Neutrophil (primary cell): ENCODE measurements around the gene PTPN11.

ENCODE experiments used
- H3K27ac ChIP-seq: fragments of 200-600 bp; sonication (generic); 2 replicates; pipeline ENCODE4 v1.5.1; 2016; ENCODE audit warnings: mild to moderate bottlenecking, moderate library complexity
- H3K27me3 ChIP-seq: fragments of 200-600 bp; sonication (generic); 2 replicates; pipeline ENCODE4 v1.6.0; 2016; ENCODE audit warnings: mild to moderate bottlenecking
- H3K36me3 ChIP-seq: fragments of 200-600 bp; sonication (generic); 2 replicates; pipeline ENCODE4 v1.5.1; 2017
- H3K4me1 ChIP-seq, 2 experiments: fragments of 200-600 bp in 1 of 2; sonication (generic) in 1 of 2; 1 replicate in 1 of 2; 2 replicates in 1 of 2; pipeline versions ENCODE4 v1.5.1 to v1.6.1; 2013 to 2016; ENCODE audit warnings: low read depth in 1 of 2, low read length in 1 of 2, mild to moderate bottlenecking in 1 of 2, moderate library complexity in 1 of 2; ENCODE audit not compliant: control insufficient read depth in 1 of 2, insufficient read depth in 1 of 2
- H3K4me3 ChIP-seq, 2 experiments: fragments of 200-600 bp in 1 of 2; sonication (generic) in 1 of 2; 1 replicate in 1 of 2; 2 replicates in 1 of 2; pipeline ENCODE4 v1.5.1; 2013 to 2016; ENCODE audit warnings: low read depth in 1 of 2, low read length in 1 of 2, mild to moderate bottlenecking in 1 of 2, moderate library complexity in 1 of 2
- H3K9me3 ChIP-seq: fragments of 200-600 bp; sonication (generic); 2 replicates; pipeline ENCODE4 v1.5.1; 2016
- CTCF ChIP-seq: fragments of 200-600 bp; sonication (generic); IDR thresholded peaks from 2 replicates; pipeline ENCODE4 v1.5.1; 2016; ENCODE audit warnings: antibody characterized with exemption

Gene PTPN11

DNA sequence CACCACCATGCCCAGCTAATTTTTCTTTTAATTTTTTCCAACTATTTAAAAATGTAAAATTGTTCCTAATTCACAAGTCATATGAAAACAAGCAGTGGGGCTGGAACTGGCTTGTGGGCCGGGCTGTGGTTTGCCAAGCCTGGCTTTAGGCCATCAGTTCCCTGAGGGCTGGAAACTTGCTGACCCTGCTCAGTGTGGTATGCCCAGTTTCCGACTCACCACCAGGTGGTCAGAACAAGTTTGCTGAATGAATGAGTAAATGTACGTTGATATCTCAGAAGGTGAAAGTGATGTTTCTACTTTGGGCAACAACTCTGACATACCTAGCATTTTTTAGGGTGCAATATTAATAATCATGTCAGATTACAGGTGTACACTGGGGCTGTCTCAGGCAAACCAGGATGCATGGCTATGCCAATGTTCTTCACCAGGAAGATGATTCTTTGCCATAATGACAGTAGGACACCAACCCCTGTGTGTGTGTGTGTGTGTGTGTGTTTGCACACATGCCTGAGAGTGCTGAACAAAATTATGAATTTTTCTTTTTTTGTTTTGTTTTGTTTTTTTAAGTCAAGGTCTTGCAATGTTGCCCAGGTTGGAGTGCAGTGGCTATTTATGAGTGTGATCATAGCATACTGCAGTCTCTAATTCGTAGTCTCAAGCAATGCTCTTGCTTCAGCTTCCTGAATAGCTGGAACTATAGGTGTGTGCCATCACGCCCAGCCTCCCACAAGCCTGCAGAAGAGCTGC lies 106.1 kb downstream of the PTPN11 start:
- H3K4me3 ChIP-seq: no peak overlapping the region
- H3K27ac ChIP-seq: no peak overlapping the region
- H3K9me3 ChIP-seq: no peaks in the 10 kb centered on the region
- no peaks in the 10 kb centered on the region for H3K27me3 ChIP-seq
- no peaks in the 10 kb centered on the region for H3K36me3 ChIP-seq
- no peaks in the 10 kb centered on the region for H3K4me1 ChIP-seq
- TF ChIP-seq CTCF: no peak

GRCh38 chr12:112525426-112525809 lies 106.7 kb downstream of the PTPN11 start:
- H3K27ac ChIP-seq: no peak overlapping the region
- no peaks in the 10 kb centered on the region for H3K9me3 ChIP-seq
- no peaks in the 10 kb centered on the region for H3K4me1 ChIP-seq
- no peaks in the 10 kb centered on the region for H3K36me3 ChIP-seq
- H3K27me3 ChIP-seq: no peaks in the 10 kb centered on the region
- H3K4me3 ChIP-seq: no peak overlapping the region
- TF ChIP-seq CTCF: no peak

DNA sequence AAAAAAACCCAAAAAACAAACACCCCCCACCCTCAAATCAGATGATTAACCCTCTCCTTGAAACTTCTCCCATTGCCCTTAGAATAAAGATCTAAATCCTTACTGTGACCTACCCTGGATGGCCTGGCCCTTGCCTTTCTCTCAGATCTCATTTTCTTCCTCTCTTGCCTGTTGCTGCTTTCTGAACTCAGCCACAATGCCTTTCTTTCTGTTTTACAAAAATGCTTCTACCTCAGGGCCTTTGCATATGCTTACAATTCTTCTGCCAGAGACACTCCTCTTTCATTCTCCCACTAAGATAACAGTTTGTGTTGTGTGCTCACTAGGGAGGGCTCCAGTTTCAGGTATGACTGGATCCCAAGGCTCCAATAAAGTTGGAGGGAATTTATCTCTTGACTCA lies 108.3 kb downstream of the PTPN11 start:
- Histone ChIP-seq H3K4me1 (no peaks in the 10 kb centered on the region), H3K4me3 (no peak overlapping the region), H3K9me3 (no peaks in the 10 kb centered on the region), H3K27ac (no peak overlapping the region), H3K36me3 (no peaks in the 10 kb centered on the region), H3K27me3 (no peaks in the 10 kb centered on the region)
- no peak for TF ChIP-seq CTCF

DNA sequence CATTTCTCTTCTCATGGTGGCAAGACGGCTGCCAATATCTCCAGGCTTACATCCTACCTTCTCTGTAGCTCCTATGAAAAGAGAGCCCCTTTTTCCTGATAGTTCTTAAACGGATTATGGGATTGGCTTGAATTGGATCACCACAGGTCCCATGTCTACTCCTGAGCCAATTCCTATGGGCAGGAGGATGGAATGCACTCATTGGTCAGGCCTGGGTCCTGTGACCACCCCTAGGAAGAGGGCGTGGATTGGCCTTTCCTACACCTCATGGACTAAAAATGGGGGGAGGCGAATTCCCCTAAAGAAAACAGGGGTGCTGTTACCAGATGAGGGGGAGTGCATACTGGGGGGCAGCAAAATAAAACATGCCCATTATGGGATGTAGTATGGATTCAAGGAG lies 108.8 kb downstream of the PTPN11 start:
- H3K27ac ChIP-seq: no peak overlapping the region
- no peak for TF ChIP-seq CTCF
- H3K9me3 ChIP-seq: no peaks in the 10 kb centered on the region
- H3K36me3 ChIP-seq: no peaks in the 10 kb centered on the region
- no peaks in the 10 kb centered on the region for H3K4me1 ChIP-seq
- H3K27me3 ChIP-seq: no peaks in the 10 kb centered on the region
- no peak overlapping the region for H3K4me3 ChIP-seq

GRCh38 chr12:112528521-112528920 lies 109.8 kb downstream of the PTPN11 start:
- Histone ChIP-seq H3K27me3 (no peaks in the 10 kb centered on the region), H3K36me3 (no peaks in the 10 kb centered on the region), H3K4me1 (no peaks in the 10 kb centered on the region), H3K4me3 (no peak overlapping the region), H3K9me3 (no peaks in the 10 kb centered on the region), H3K27ac (no peak overlapping the region)
- no peak for TF ChIP-seq CTCF

DNA sequence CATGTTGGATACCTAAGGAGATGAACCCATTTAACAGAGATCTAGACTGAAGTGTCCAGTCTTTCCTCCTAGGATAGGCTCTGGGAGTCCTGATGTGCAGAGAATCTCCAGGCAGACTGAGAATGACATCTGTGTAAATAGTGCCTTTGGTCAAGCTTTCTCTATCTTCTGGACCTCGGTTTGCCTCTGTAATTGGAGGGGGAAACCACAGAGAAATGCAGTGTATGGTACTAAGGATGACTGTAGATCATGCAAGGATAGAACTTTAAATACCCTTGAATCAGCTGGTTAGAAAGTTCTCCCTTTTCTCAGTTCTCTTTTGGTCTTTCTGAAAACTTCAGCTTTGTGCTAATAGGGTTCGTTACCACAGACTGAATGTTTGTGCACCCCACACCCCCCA lies 112.2 kb downstream of the PTPN11 start:
- Histone ChIP-seq H3K27ac (no peak overlapping the region), H3K9me3 (no peaks in the 10 kb centered on the region), H3K36me3 (no peaks in the 10 kb centered on the region), H3K4me1 (no peaks in the 10 kb centered on the region), H3K27me3 (no peaks in the 10 kb centered on the region), H3K4me3 (no peak overlapping the region)
- TF ChIP-seq CTCF: no peak
